Measurements from ENCODE around the gene PTPRD. TPM values are rescaled to one million over a fixed set of nuclear protein-coding genes. Genes with fewer than 3 reads are reported as not detected.

PTPRD gene
- total RNA-seq, 1 donor from 2014 or later = 109 TPM

DNA sequence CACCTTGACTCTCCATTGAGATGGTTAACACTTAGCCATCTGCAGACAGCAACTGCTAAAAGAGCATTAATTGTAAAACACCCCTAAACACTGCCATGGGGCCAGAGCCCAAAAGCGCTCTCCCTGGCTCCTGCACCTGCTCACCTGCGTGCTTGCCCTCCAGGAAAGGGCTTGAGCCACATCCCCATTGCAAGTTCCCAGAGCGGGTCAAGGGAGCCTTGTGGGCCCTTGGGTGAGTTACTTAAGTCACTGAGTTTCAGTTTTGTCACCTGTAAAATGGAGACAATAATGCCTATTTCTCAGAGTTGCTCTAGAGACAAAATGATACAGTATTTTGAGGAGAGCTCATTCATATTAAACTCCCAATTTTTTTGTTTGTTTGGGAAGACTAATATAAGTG, 967.8 kb downstream of the PTPRD start:
- H3K9me3 Mint-ChIP-seq = peaks cover 9% of the 10 kb centered on the region
- H3K4me3 Mint-ChIP-seq = no peak overlapping the region
- no peak overlapping the region for H3K27ac Mint-ChIP-seq
- TF ChIP-seq, protein P1, sequence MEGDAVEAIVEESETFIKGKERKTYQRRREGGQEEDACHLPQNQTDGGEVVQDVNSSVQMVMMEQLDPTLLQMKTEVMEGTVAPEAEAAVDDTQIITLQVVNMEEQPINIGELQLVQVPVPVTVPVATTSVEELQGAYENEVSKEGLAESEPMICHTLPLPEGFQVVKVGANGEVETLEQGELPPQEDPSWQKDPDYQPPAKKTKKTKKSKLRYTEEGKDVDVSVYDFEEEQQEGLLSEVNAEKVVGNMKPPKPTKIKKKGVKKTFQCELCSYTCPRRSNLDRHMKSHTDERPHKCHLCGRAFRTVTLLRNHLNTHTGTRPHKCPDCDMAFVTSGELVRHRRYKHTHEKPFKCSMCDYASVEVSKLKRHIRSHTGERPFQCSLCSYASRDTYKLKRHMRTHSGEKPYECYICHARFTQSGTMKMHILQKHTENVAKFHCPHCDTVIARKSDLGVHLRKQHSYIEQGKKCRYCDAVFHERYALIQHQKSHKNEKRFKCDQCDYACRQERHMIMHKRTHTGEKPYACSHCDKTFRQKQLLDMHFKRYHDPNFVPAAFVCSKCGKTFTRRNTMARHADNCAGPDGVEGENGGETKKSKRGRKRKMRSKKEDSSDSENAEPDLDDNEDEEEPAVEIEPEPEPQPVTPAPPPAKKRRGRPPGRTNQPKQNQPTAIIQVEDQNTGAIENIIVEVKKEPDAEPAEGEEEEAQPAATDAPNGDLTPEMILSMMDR (IDR thresholded peaks at IDR 0.05; ENCODE audit: unreplicated experiment) = no peak
- DNase-seq (ENCODE audit: low spot score in 2 of 2, unreplicated experiment in 2 of 2) = no peak
- H3K27me3 Mint-ChIP-seq (ENCODE audit: low read depth) = no peaks in the 10 kb centered on the region
- H3K4me1 Mint-ChIP-seq = peaks cover 47% of the 10 kb centered on the region
- no peaks in the 10 kb centered on the region for H3K36me3 Mint-ChIP-seq

DNA sequence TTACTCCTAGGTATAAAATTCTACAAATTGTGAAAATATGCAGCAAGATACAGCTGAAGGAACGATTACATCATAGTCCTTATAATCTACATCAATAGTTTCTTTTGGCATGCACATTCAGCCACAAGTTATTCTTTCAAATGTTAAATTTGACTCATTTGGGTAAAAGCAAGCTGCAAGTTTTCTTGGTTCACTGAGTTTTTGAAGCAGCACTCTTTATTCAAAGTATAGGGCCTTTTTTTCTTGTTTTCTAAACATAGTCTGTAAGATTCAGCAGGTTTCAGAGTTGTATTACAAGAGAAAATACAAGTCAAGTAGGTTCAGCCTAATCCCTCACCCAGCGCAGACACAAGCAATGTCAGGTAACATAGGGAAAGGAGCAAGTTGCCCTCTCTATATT, 981.5 kb downstream of the PTPRD start:
- no peaks in the 10 kb centered on the region for H3K36me3 Mint-ChIP-seq

DNA sequence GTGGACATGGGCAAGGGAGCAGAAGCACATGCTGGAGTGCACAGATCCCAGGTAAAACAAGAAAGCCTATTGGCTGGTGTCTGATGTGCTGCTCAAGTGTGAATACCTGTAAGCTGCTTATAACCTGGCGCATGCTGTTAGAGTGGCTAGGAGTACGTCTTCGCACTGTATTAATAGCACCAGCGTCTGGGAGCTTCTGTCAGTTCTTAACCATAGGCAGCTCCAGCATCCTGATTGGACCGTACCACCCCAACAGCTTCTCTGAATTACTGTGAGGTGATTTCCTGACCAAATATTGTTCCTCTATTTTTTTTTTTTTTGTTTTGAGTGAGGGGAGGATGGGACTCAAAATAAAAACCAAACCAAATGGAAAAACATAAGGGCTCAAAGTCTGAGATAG, 987.6 kb downstream of the PTPRD start:
- no peak overlapping the region for H3K27ac Mint-ChIP-seq
- H3K4me3 Mint-ChIP-seq = no peak overlapping the region
- H3K9me3 Mint-ChIP-seq = no peaks in the 10 kb centered on the region
- no peaks in the 10 kb centered on the region for H3K36me3 Mint-ChIP-seq
- TF ChIP-seq, protein P1 (IDR thresholded peaks at IDR 0.05; ENCODE audit: unreplicated experiment) = no peak
- H3K4me1 Mint-ChIP-seq = no peaks in the 10 kb centered on the region
- DNase-seq (ENCODE audit: low spot score in 2 of 2, unreplicated experiment in 2 of 2) = no peak
- no peaks in the 10 kb centered on the region for H3K27me3 Mint-ChIP-seq (ENCODE audit: low read depth)

More for the DNA sequence above, 981.5 kb downstream of the PTPRD start:
- no peaks in the 10 kb centered on the region for H3K27me3 Mint-ChIP-seq (ENCODE audit: low read depth)
- H3K9me3 Mint-ChIP-seq = peaks cover 3% of the 10 kb centered on the region
- TF ChIP-seq, protein P1 (IDR thresholded peaks at IDR 0.05; ENCODE audit: unreplicated experiment) = no peak
- no peak overlapping the region for H3K4me3 Mint-ChIP-seq
- no peak for DNase-seq (ENCODE audit: low spot score in 2 of 2, unreplicated experiment in 2 of 2)
- H3K27ac Mint-ChIP-seq = no peak overlapping the region
- peaks cover 2% of the 10 kb centered on the region for H3K4me1 Mint-ChIP-seq

DNA sequence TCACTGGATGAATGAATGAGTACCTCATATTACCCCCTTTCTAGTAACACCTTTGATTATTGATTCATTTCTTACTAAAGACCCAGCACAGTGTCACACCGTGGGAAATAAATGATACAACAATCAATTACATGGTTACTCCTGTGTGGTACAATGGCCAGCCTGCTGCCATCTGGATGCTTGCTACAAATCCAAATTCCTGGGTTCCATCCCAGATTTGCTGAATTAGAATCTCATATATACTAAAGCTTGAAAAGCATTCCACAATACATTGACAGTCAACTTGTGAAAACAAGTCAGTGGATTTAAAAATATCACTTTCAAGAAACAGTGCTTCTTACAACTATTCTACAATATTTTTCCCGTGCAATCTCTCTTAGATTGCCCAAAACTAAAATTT, 989.3 kb downstream of the PTPRD start:
- H3K9me3 Mint-ChIP-seq = no peaks in the 10 kb centered on the region
- no peaks in the 10 kb centered on the region for H3K4me1 Mint-ChIP-seq
- no peak overlapping the region for H3K4me3 Mint-ChIP-seq
- H3K36me3 Mint-ChIP-seq = no peaks in the 10 kb centered on the region
- TF ChIP-seq, protein P1 (IDR thresholded peaks at IDR 0.05; ENCODE audit: unreplicated experiment) = no peak
- no peak for DNase-seq (ENCODE audit: low spot score in 2 of 2, unreplicated experiment in 2 of 2)
- no peak overlapping the region for H3K27ac Mint-ChIP-seq
- H3K27me3 Mint-ChIP-seq (ENCODE audit: low read depth) = no peaks in the 10 kb centered on the region

DNA sequence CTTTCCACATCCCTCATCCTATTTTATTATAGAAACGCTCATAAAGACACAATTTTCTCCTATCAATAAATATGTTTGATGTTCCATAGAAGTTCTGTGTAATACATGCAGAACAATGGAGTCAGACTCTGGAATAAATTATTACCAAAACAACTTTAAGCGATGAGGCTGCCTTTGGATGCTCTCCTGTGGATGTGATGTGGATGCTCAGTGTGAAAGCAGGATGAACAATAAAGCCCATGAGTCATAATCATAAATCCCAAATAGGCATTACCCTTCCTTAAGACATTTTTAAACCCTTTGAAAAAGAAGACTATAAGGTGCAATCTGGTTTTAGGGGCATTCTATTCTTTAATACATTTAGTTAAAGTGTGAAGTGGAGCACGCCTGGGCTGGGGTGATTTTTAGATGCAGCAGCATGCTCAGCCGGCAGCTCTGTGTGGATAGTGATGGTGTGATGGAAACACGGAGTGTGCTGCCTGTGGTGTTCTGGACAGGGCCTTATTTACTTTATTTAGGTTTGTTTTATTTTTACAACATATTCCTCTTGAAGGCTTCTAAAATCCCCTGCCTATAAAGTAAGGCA, 991.4 kb downstream of the PTPRD start:
- no peak overlapping the region for H3K27ac Mint-ChIP-seq
- H3K36me3 Mint-ChIP-seq = no peaks in the 10 kb centered on the region

More for the DNA sequence above, 991.4 kb downstream of the PTPRD start:
- no peak overlapping the region for H3K4me3 Mint-ChIP-seq
- peaks cover 3% of the 10 kb centered on the region for H3K9me3 Mint-ChIP-seq
- no peak for DNase-seq (ENCODE audit: low spot score in 2 of 2, unreplicated experiment in 2 of 2)
- no peaks in the 10 kb centered on the region for H3K27me3 Mint-ChIP-seq (ENCODE audit: low read depth)
- TF ChIP-seq, protein P1 (IDR thresholded peaks at IDR 0.05; ENCODE audit: unreplicated experiment) = no peak
- no peaks in the 10 kb centered on the region for H3K4me1 Mint-ChIP-seq

Data from mesothelial cell of epicardium (in vitro differentiated cells).